Brain microvascular endothelial cell (primary cell): ENCODE data around the gene MAML2.

Experiments
- DNase-seq: peaks from one replicate; pipeline ENCODE4 v3.0.0-alpha.2; 2020
- H3K27ac ChIP-seq: fragments of 250-450 bp; sonication (Bioruptor Pico); 2 replicates; pipeline ENCODE4 v1.5.1; 2020; ENCODE audit warnings: mild to moderate bottlenecking, moderate library complexity
- H3K27me3 ChIP-seq: fragments of 250-450 bp; sonication (Bioruptor Pico); replicated peaks from 2 replicates; pipeline ENCODE4 v1.5.1; 2020; ENCODE audit warnings: mild to moderate bottlenecking
- H3K36me3 ChIP-seq: fragments of 250-450 bp; sonication (Bioruptor Pico); replicated peaks from 2 replicates; pipeline ENCODE4 v1.5.1; 2020; ENCODE audit warnings: mild to moderate bottlenecking
- H3K4me3 ChIP-seq: 2 replicates; pipeline ENCODE4 v1.5.1; 2011; ENCODE audit warnings: low read depth, mild to moderate bottlenecking, control low read depth, low read length, moderate library complexity
- in situ Hi-C: cut with HindIII; loops from 2 replicates; pipeline ENCODE4 v1.10.0; 2017; ENCODE audit warnings: low sequenced_read_pairs, low pct_ligation_motif_present
- TF ChIP-seq, protein P1 (sequence below): IDR thresholded peaks from 2 replicates; pipeline ENCODE4 v1.5.1; 2011; ENCODE audit warnings: low read depth, mild to moderate bottlenecking, moderate library complexity, low read length, control low read depth, inconsistent platforms; ENCODE audit errors: missing control alignments

MAML2 gene

DNA sequence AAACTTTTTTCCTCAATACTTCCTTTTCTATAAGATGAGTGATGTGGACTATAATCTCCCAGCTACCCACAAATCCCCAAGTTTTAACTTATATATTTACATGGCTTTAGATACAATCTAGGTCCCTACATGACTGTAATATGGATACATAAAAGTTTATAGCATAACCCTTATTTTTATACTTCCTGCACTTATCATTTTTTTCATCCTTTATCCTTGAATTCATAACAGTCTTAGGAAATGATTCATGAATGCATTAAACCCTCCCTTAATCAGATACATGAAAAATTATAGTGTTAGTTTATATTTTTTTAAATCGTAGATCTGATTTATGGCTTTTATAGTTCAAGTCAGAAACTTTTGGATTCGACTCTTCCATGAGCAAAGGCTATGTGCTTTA is 195.8 kb downstream of the MAML2 start:
- in situ Hi-C loops = no loop called here
- Histone ChIP-seq H3K4me3 (no peak overlapping the region), H3K36me3 (no peaks in the 10 kb centered on the region), H3K27ac (peak overlapping the region; percentile 57), H3K27me3 (no peaks in the 10 kb centered on the region)
- TF ChIP-seq, protein P1, sequence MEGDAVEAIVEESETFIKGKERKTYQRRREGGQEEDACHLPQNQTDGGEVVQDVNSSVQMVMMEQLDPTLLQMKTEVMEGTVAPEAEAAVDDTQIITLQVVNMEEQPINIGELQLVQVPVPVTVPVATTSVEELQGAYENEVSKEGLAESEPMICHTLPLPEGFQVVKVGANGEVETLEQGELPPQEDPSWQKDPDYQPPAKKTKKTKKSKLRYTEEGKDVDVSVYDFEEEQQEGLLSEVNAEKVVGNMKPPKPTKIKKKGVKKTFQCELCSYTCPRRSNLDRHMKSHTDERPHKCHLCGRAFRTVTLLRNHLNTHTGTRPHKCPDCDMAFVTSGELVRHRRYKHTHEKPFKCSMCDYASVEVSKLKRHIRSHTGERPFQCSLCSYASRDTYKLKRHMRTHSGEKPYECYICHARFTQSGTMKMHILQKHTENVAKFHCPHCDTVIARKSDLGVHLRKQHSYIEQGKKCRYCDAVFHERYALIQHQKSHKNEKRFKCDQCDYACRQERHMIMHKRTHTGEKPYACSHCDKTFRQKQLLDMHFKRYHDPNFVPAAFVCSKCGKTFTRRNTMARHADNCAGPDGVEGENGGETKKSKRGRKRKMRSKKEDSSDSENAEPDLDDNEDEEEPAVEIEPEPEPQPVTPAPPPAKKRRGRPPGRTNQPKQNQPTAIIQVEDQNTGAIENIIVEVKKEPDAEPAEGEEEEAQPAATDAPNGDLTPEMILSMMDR = no peak
- DNase-seq = no peak

- Histone ChIP-seq H3K27ac (peak overlapping the region; percentile 57), H3K4me3 (no peak overlapping the region), H3K36me3 (no peaks in the 10 kb centered on the region), H3K27me3 (no peaks in the 10 kb centered on the region)
- TF ChIP-seq, protein P1 = no peak
- DNase-seq = no peak
- in situ Hi-C loops = no loop called here
Measured at GRCh38 chr11:96146765-96147164, 196.2 kb downstream of the MAML2 start.

DNA sequence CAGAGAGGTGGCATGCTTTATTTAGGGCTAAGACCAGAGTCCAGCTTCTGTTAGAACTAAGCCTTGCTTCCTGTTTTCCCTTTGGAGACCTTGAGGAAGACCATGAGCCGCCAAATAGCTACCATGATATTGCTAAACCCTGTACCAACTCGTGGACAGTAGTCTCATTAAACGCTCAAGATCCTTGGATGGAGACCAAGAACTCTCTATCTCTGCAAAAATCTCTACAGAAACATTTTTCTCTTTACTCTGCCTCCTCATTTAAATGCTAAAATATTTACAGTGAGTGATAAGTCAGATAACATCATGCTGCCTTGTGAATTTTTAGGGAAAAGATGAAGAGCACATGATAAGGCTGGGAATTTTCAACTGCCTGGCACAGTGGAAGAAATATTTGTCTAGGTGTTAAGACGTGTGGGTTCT is 197.8 kb downstream of the MAML2 start:
- H3K4me3 ChIP-seq = no peak overlapping the region
- no peaks in the 10 kb centered on the region for H3K27me3 ChIP-seq
- no peak for DNase-seq
- in situ Hi-C loops = no loop called here
- TF ChIP-seq, protein P1 = no peak
- H3K27ac ChIP-seq = peak overlapping the region; percentile 58
- no peaks in the 10 kb centered on the region for H3K36me3 ChIP-seq

- Histone ChIP-seq H3K27ac (peak overlapping the region; percentile 58), H3K27me3 (no peaks in the 10 kb centered on the region)
- TF ChIP-seq, protein P1 = no peak
Measured at GRCh38 chr11:96144553-96144952, 198.4 kb downstream of the MAML2 start.

GRCh38 chr11:96143041-96143521 is 199.9 kb downstream of the MAML2 start:
- TF ChIP-seq, protein P1 = no peak
- in situ Hi-C loops = no loop called here
- no peak for DNase-seq

More at GRCh38 chr11:96144553-96144952, 198.4 kb downstream of the MAML2 start:
- no peak overlapping the region for H3K4me3 ChIP-seq
- no peak for DNase-seq
- no peaks in the 10 kb centered on the region for H3K36me3 ChIP-seq
- in situ Hi-C loops = no loop called here

GRCh38 chr11:96141626-96142025 is 201.4 kb downstream of the MAML2 start:
- H3K27ac ChIP-seq = no peak overlapping the region
- H3K36me3 ChIP-seq = no peaks in the 10 kb centered on the region
- no peak overlapping the region for H3K4me3 ChIP-seq
- TF ChIP-seq, protein P1 = no peak
- no peak for DNase-seq
- H3K27me3 ChIP-seq = no peaks in the 10 kb centered on the region
- in situ Hi-C loops = no loop called here

More at GRCh38 chr11:96143041-96143521, 199.9 kb downstream of the MAML2 start:
- Histone ChIP-seq H3K27ac (no peak overlapping the region), H3K4me3 (no peak overlapping the region), H3K36me3 (no peaks in the 10 kb centered on the region), H3K27me3 (no peaks in the 10 kb centered on the region)
